Breast epithelium (tissue), 4 donors: ENCODE results near the gene IER5. TPM values are rescaled to one million over a fixed set of nuclear protein-coding genes. Genes with fewer than 3 reads are reported as not detected.

Experiments used
- DNase-seq, 2 donors: peaks; one replicate each; pipeline ENCODE4 v3.0.0-alpha.2; 2019; ENCODE audit warnings: low spot score in 2 of 2
- H3K27ac ChIP-seq, 2 donors: fragments of 200-600 bp; sonication (generic) in 1 of 2; one replicate each; pipeline ENCODE4 v1.5.1; 2016 to 2019; ENCODE audit warnings: mild to moderate bottlenecking in 1 of 2
- H3K27me3 ChIP-seq, 2 donors: fragments of 200-600 bp; sonication (generic) in 1 of 2; one replicate each; pipeline versions ENCODE4 v1.5.1 to v1.6.0; 2017 to 2019; ENCODE audit warnings: control low read depth in 1 of 2, mild to moderate bottlenecking in 1 of 2
- H3K36me3 ChIP-seq: fragments of 200-600 bp; one replicate; pipeline ENCODE4 v1.5.1; 2019
- H3K4me1 ChIP-seq, 2 donors: fragments of 200-600 bp; sonication (generic); one replicate each; pipeline ENCODE4 v1.5.1; 2016 to 2019; ENCODE audit warnings: control low read depth in 1 of 2
- H3K4me3 ChIP-seq, 3 donors: fragments of 200-600 bp; sonication (generic); 1 replicate in 2 of 3; 2 replicates in 1 of 3; pipeline ENCODE4 v1.5.1; 2016 to 2019; ENCODE audit warnings: mild to moderate bottlenecking in 3 of 3, moderate library complexity in 2 of 3
- H3K9me3 ChIP-seq, 2 donors: fragments of 200-600 bp; sonication (generic) in 1 of 2; one replicate each; pipeline ENCODE4 v1.5.1; 2016 to 2019; ENCODE audit warnings: control low read depth in 1 of 2
- CTCF ChIP-seq, 3 donors: fragments of 450-650 bp; IDR thresholded peaks; one replicate each; pipeline ENCODE4 v1.5.1; 2016 to 2017; ENCODE audit warnings: antibody characterized with exemption in 3 of 3, mild to moderate bottlenecking in 3 of 3, moderate library complexity in 3 of 3
- POLR2A ChIP-seq: fragments of 450-650 bp; IDR thresholded peaks from one replicate; pipeline ENCODE4 v1.6.1; 2016; ENCODE audit warnings: antibody characterized with exemption, mild to moderate bottlenecking, moderate library complexity
- POLR2AphosphoS5 ChIP-seq, 3 donors: sonication (generic); formaldehyde crosslinking; IDR thresholded peaks; one replicate each; pipeline ENCODE4 v1.6.1; 2017; ENCODE audit warnings: antibody characterized with exemption in 3 of 3
- intact Hi-C: fragments of 100-400 bp; cut with DNase I; formaldehyde crosslinking; loops from one replicate; pipeline ENCODE4 v1.15.1; 2023; ENCODE audit warnings: low total_unique reads
- total RNA-seq, 3 donors: library from RNA; depleted of rRNA; stranded (reverse); fragments of >200 nt; gene quantifications; one replicate each; pipeline ENCODE4 v1.1.0, GENCODE V29; 2016

IER5 gene
- total RNA-seq, 3 donors from 2014 or later: 6.9 to 19.7 (median 18.1) TPM

- Histone ChIP-seq H3K9me3 (no peaks in the 10 kb centered on the region), H3K27me3 (no peaks in the 10 kb centered on the region), H3K4me1 (peaks cover under 1 to 14% of the 10 kb centered on the region in 2 donors), H3K27ac (no peak overlapping the region), H3K36me3 (no peaks in the 10 kb centered on the region), H3K4me3 (peak overlapping the region in 2 of 3 donors; percentile 86 to 87)
- TF ChIP-seq POLR2AphosphoS5 (IDR thresholded peaks at IDR 0.05): no peak
- TF ChIP-seq CTCF (IDR thresholded peaks at IDR 0.05): no peak
- no peak for DNase-seq
- intact Hi-C loops: no loop called here
Observed at GRCh38 chr1:181092056-181092455, 3.6 kb downstream of the IER5 start.

- no peaks in the 10 kb centered on the region for H3K36me3 ChIP-seq
- peaks cover 5 to 14% of the 10 kb centered on the region in 2 donors for H3K4me1 ChIP-seq
- intact Hi-C loops: no loop called here
- peak overlapping the region in 1 of 2 donors; percentile 4 for H3K27ac ChIP-seq
- no peak for DNase-seq
- H3K4me3 ChIP-seq: peak overlapping the region in 1 of 3 donors; percentile 86
- no peaks in the 10 kb centered on the region for H3K9me3 ChIP-seq
- no peak for TF ChIP-seq POLR2AphosphoS5 (IDR thresholded peaks at IDR 0.05)
- TF ChIP-seq POLR2A: no peak
- no peak for TF ChIP-seq CTCF (IDR thresholded peaks at IDR 0.05)
- no peaks in the 10 kb centered on the region for H3K27me3 ChIP-seq
Observed at GRCh38 chr1:181092883-181093458, 4.5 kb downstream of the IER5 start.

GRCh38 chr1:181094416-181095212, 6.1 kb downstream of the IER5 start:
- Histone ChIP-seq H3K4me1 (peaks cover 5 to 20% of the 10 kb centered on the region in 2 donors), H3K4me3 (no peak overlapping the region), H3K9me3 (no peaks in the 10 kb centered on the region), H3K27ac (peak overlapping the region; percentile 60 to 78), H3K36me3 (no peaks in the 10 kb centered on the region), H3K27me3 (no peaks in the 10 kb centered on the region)
- no peak for DNase-seq
- intact Hi-C loops: no loop called here
- peak in 1 of 3 donors; percentile 18 for TF ChIP-seq POLR2AphosphoS5 (IDR thresholded peaks at IDR 0.05)
- TF ChIP-seq CTCF (IDR thresholded peaks at IDR 0.05): no peak

- Histone ChIP-seq H3K4me3 (no peak overlapping the region), H3K27me3 (no peaks in the 10 kb centered on the region), H3K9me3 (no peaks in the 10 kb centered on the region), H3K4me1 (peaks cover 5 to 20% of the 10 kb centered on the region in 2 donors), H3K27ac (peak overlapping the region; percentile 61 to 78), H3K36me3 (no peaks in the 10 kb centered on the region)
- DNase-seq: no peak
- TF ChIP-seq CTCF (IDR thresholded peaks at IDR 0.05): no peak
- TF ChIP-seq POLR2AphosphoS5 (IDR thresholded peaks at IDR 0.05): no peak
- no peak for TF ChIP-seq POLR2A
- intact Hi-C loops: no loop called here
Observed at GRCh38 chr1:181095260-181095659, 6.8 kb downstream of the IER5 start.

- intact Hi-C loops: no loop called here
- peak overlapping the region in 1 of 3 donors; percentile 24 for H3K4me3 ChIP-seq
- peak overlapping the region; percentile 61 to 78 for H3K27ac ChIP-seq
- H3K9me3 ChIP-seq: no peaks in the 10 kb centered on the region
- DNase-seq: no peak
- H3K27me3 ChIP-seq: no peaks in the 10 kb centered on the region
- H3K36me3 ChIP-seq: no peaks in the 10 kb centered on the region
- H3K4me1 ChIP-seq: peaks cover 5 to 20% of the 10 kb centered on the region in 2 donors
- TF ChIP-seq POLR2AphosphoS5 (IDR thresholded peaks at IDR 0.05) (no peak), POLR2A (no peak)
Observed at GRCh38 chr1:181095763-181096184, 7.3 kb downstream of the IER5 start.
